HL-60 (cell line): Measurements from ENCODE around the gene SLIT1.

Experiments used
- CTCF ChIP-seq: IDR thresholded peaks from one replicate; pipeline ENCODE4 v1.5.1; 2011; ENCODE audit warnings: low read length, control low read depth, inconsistent platforms; ENCODE audit not compliant: insufficient read depth
- GABPA ChIP-seq: IDR thresholded peaks from 2 replicates; pipeline ENCODE4 v1.6.1; 2012; ENCODE audit warnings: low read depth
- POLR2AphosphoS5 ChIP-seq: IDR thresholded peaks from 2 replicates; pipeline ENCODE4 v1.6.1; 2012; ENCODE audit warnings: low read depth
- SPI1 ChIP-seq: IDR thresholded peaks from 2 replicates; pipeline ENCODE4 v1.6.1; 2012; ENCODE audit warnings: low read depth, mild to moderate bottlenecking, borderline replicate concordance

DNA sequence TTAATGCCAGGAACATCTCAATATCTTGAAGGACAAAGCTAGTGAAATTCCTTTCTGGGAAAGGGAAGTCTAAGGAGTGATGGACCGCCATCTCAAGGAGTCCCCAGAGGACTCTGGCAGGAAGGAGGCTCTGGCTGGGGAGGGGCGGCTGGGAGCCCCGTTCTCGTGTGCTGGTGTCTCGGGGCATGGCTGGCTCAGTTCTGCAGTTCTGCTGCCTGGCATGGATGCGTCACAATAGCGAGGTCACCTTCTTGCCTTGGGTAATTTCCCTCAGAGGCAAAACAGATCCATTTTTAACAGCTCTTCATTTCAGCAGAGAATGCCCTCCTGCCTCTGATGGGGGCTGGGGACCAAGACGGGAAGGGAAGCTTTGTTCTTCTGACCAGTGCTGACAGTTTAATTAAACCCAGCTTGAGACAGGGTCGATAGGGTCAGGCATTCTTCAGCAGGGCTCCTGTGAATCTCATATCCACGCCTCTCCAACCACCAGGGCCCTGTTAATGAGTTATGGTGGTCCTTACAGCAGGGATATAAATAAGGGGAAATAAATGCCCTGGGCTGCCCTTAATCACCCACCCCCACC lies 35.7 kb downstream of the SLIT1 start:
- no peak for TF ChIP-seq POLR2AphosphoS5
- TF ChIP-seq GABPA: no peak
- no peak for TF ChIP-seq CTCF
- no peak for TF ChIP-seq SPI1
